ENCODE measurements around the gene TXNDC16. TPM values are rescaled to one million over a fixed set of nuclear protein-coding genes. Genes with fewer than 3 reads are reported as not detected.

TXNDC16 gene
- total RNA-seq, 2 experiments from 2014 or later: 10.4 to 11.4 TPM

- peaks cover 36% of the 10 kb centered on the region for H3K4me1 ChIP-seq (ENCODE audit: insufficient read depth, low read length)
- CTCF ChIA-PET: no interaction called here
Observed at GRCh38 chr14:52399104-52399503, 153.2 kb downstream of the TXNDC16 start.

GRCh38 chr14:52397844-52398243 lies 154.5 kb downstream of the TXNDC16 start:
- no peak overlapping the region for H3K27ac Mint-ChIP-seq
- CTCF ChIA-PET: no interaction called here
- H3K4me1 Mint-ChIP-seq (ENCODE audit: low read depth): peaks cover 34% of the 10 kb centered on the region
- no peaks in the 10 kb centered on the region for H3K36me3 ChIP-seq (ENCODE audit: insufficient read depth, low read length)
- no peaks in the 10 kb centered on the region for H3K9me3 ChIP-seq (ENCODE audit: control insufficient read depth in 1 of 2, insufficient read depth in 1 of 2, low read length in 2 of 2)
- no peak overlapping the region for H3K27ac ChIP-seq (ENCODE audit: low read depth in 1 of 2, low read length in 2 of 2)
- intact Hi-C loops (cut with DNase I, micrococcal nuclease): no loop called here
- peaks cover 9% of the 10 kb centered on the region for H3K27me3 Mint-ChIP-seq
- H3K9me3 Mint-ChIP-seq: no peaks in the 10 kb centered on the region
- no peak overlapping the region for H3K4me3 Mint-ChIP-seq
- ATAC-seq (ENCODE audit: poor library complexity): no peak
- H3K4me3 ChIP-seq (ENCODE audit: low read length): no peak overlapping the region
- no peaks in the 10 kb centered on the region for H3K36me3 Mint-ChIP-seq (ENCODE audit: low read depth)
- no peak for DNase-seq
- H3K4me1 ChIP-seq (ENCODE audit: insufficient read depth, low read length): peaks cover 33% of the 10 kb centered on the region
- TF ChIP-seq CTCF (IDR thresholded peaks at IDR 0.05): no peak
- H3K27me3 ChIP-seq (ENCODE audit: control insufficient read depth in 1 of 2, insufficient read depth in 2 of 2, low read length in 2 of 2): no peaks in the 10 kb centered on the region
- POLR2A ChIA-PET: no interaction called here

More at GRCh38 chr14:52399104-52399503, 153.2 kb downstream of the TXNDC16 start:
- no peak for TF ChIP-seq CTCF (IDR thresholded peaks at IDR 0.05)
- POLR2A ChIA-PET: no interaction called here
- H3K36me3 ChIP-seq (ENCODE audit: insufficient read depth, low read length): no peaks in the 10 kb centered on the region
- DNase-seq (no peak), ATAC-seq (ENCODE audit: poor library complexity) (no peak)
- no peaks in the 10 kb centered on the region for H3K9me3 Mint-ChIP-seq
- no peaks in the 10 kb centered on the region for H3K36me3 Mint-ChIP-seq (ENCODE audit: low read depth)
- peaks cover 45% of the 10 kb centered on the region for H3K4me1 Mint-ChIP-seq (ENCODE audit: low read depth)
- no peak overlapping the region for H3K4me3 ChIP-seq (ENCODE audit: low read length)
- H3K27me3 ChIP-seq (ENCODE audit: control insufficient read depth in 1 of 2, insufficient read depth in 2 of 2, low read length in 2 of 2): no peaks in the 10 kb centered on the region
- no peak overlapping the region for H3K27ac Mint-ChIP-seq
- no peak overlapping the region for H3K27ac ChIP-seq (ENCODE audit: low read depth in 1 of 2, low read length in 2 of 2)
- peaks cover 8% of the 10 kb centered on the region for H3K27me3 Mint-ChIP-seq
- H3K9me3 ChIP-seq (ENCODE audit: control insufficient read depth in 1 of 2, insufficient read depth in 1 of 2, low read length in 2 of 2): no peaks in the 10 kb centered on the region
- intact Hi-C loops (cut with DNase I, micrococcal nuclease): no loop called here
- no peak overlapping the region for H3K4me3 Mint-ChIP-seq

- H3K4me3 ChIP-seq (ENCODE audit: low read length): no peak overlapping the region
- ChIA-PET CTCF (no interaction called here), POLR2A (no interaction called here)
- Mint-ChIP-seq H3K36me3 (ENCODE audit: low read depth) (no peaks in the 10 kb centered on the region), H3K4me1 (ENCODE audit: low read depth) (peaks cover 13% of the 10 kb centered on the region), H3K27me3 (peaks cover 13% of the 10 kb centered on the region), H3K4me3 (no peak overlapping the region), H3K9me3 (no peaks in the 10 kb centered on the region), H3K27ac (no peak overlapping the region)
- H3K4me1 ChIP-seq (ENCODE audit: insufficient read depth, low read length): peaks cover 15% of the 10 kb centered on the region
- DNase-seq: peak in 1 of 14 experiments; percentile 26
- no peaks in the 10 kb centered on the region for H3K27me3 ChIP-seq (ENCODE audit: control insufficient read depth in 1 of 2, insufficient read depth in 2 of 2, low read length in 2 of 2)
- intact Hi-C loops (cut with DNase I, micrococcal nuclease): no loop called here
- no peaks in the 10 kb centered on the region for H3K9me3 ChIP-seq (ENCODE audit: control insufficient read depth in 1 of 2, insufficient read depth in 1 of 2, low read length in 2 of 2)
- no peak for TF ChIP-seq CTCF (IDR thresholded peaks at IDR 0.05)
- no peak overlapping the region for H3K27ac ChIP-seq (ENCODE audit: low read depth in 1 of 2, low read length in 2 of 2)
- ATAC-seq (ENCODE audit: poor library complexity): no peak
- H3K36me3 ChIP-seq (ENCODE audit: insufficient read depth, low read length): no peaks in the 10 kb centered on the region
Observed at GRCh38 chr14:52395728-52396127, 156.6 kb downstream of the TXNDC16 start.

Data from CD4-positive, alpha-beta T cell (primary cell).